ENCODE data around the gene GALNT14. TPM values are rescaled to one million over a fixed set of nuclear protein-coding genes. Genes with fewer than 3 reads are reported as not detected.

The GALNT14 gene
- total and polyA plus RNA-seq, 12 donors: 0.39 to 8.9 (median 1.7) TPM; not detected in 2

DNA sequence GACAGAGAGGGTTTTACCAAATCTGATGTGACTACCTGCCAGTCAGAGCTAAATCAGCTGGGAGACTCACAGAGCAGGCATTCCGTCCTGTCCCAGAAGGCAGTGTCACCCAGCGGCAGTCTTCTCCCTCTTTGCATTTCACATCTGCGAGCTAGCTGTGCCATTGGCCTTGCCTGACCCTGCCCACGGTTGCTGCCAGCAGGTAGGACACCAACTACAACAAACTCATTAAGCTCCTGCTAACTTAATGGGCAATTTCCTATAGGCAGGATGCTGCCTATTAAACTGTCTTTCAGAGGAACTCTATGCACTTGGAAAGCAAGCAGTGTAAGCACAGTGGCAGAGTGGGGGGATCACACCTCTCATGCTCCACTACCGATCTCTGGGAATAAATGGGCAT lies 214.6 kb downstream of the GALNT14 start:
- no peak for TF ChIP-seq POLR2A (IDR thresholded peaks at IDR 0.05)
- TF ChIP-seq CTCF (IDR thresholded peaks at IDR 0.05): no peak
- Histone ChIP-seq H3K36me3 (replicated peaks in 1 of 2) (no peaks in the 10 kb centered on the region), H3K27me3 (no peaks in the 10 kb centered on the region), H3K27ac (no peak overlapping the region), H3K4me1 (replicated peaks in 1 of 2) (no peaks in the 10 kb centered on the region), H3K9me3 (replicated peaks in 1 of 3) (no peaks in the 10 kb centered on the region), H3K4me3 (no peak overlapping the region)
- intact Hi-C loops (cut with DNase I): no loop called here
- DNase-seq: no peak
- WGBS, 4 donors: 67 to 95% (median 81%) methylated on average over 2 to 5 of the region's 5 CpGs

- no peak for DNase-seq
- Histone ChIP-seq H3K27me3 (no peaks in the 10 kb centered on the region), H3K27ac (no peak overlapping the region), H3K9me3 (replicated peaks in 1 of 3) (no peaks in the 10 kb centered on the region), H3K4me3 (no peak overlapping the region), H3K4me1 (replicated peaks in 1 of 2) (no peaks in the 10 kb centered on the region), H3K36me3 (replicated peaks in 1 of 2) (no peaks in the 10 kb centered on the region)
- intact Hi-C loops (cut with DNase I): no loop called here
- 86 to 92% (median 87%) methylated on average over 5 of the region's 5 CpGs for WGBS, 4 donors
- TF ChIP-seq CTCF (IDR thresholded peaks at IDR 0.05) (no peak), POLR2A (IDR thresholded peaks at IDR 0.05) (no peak)
Observed at GRCh38 chr2:30920511-30920910, 217.7 kb downstream of the GALNT14 start.

GRCh38 chr2:30915486-30915885 lies 222.8 kb downstream of the GALNT14 start:
- Histone ChIP-seq H3K4me3 (no peak overlapping the region), H3K27ac (no peak overlapping the region), H3K4me1 (replicated peaks in 1 of 2) (no peaks in the 10 kb centered on the region), H3K36me3 (replicated peaks in 1 of 2) (no peaks in the 10 kb centered on the region), H3K27me3 (no peaks in the 10 kb centered on the region), H3K9me3 (replicated peaks in 1 of 3) (no peaks in the 10 kb centered on the region)
- intact Hi-C loops (cut with DNase I): no loop called here
- WGBS, 4 donors: 62 to 72% (median 69%) methylated on average over 3 of the region's 3 CpGs
- TF ChIP-seq POLR2A (IDR thresholded peaks at IDR 0.05) (no peak), CTCF (IDR thresholded peaks at IDR 0.05) (no peak)
- DNase-seq: peak in 1 of 7 donors; percentile 59

DNA sequence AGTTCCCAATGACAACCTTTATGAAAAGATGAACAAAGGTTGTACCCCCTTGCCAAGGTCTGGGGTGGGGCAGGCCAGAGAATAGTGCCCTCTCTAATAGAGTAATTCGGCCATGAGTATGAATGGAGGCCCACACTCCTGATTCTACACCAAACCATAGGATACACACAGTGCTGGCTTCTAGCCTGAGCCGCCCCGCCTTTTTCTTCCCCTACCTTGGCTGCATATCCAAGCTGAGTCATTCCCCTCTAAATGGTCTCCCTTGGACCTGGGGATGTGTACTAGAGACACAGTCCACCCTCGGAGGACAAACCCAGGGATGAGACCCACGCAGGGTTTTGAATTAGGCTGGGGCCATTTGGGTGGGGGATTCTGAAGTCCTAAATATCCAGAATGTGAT lies 223.8 kb downstream of the GALNT14 start:
- intact Hi-C loops (cut with DNase I): no loop called here
- H3K9me3 ChIP-seq (replicated peaks in 1 of 3): no peaks in the 10 kb centered on the region
- H3K27me3 ChIP-seq: no peaks in the 10 kb centered on the region
- no peaks in the 10 kb centered on the region for H3K36me3 ChIP-seq (replicated peaks in 1 of 2)
- no peak for DNase-seq
- no peak overlapping the region for H3K4me3 ChIP-seq
- no peak for TF ChIP-seq CTCF (IDR thresholded peaks at IDR 0.05)
- no peak for TF ChIP-seq POLR2A (IDR thresholded peaks at IDR 0.05)
- H3K4me1 ChIP-seq (replicated peaks in 1 of 2): no peaks in the 10 kb centered on the region
- 91 to 98% (median 95%) methylated on average over 5 of the region's 5 CpGs for WGBS, 4 donors
- no peak overlapping the region for H3K27ac ChIP-seq

Measured in adrenal gland (tissue), 12 donors.